DOHH2 (cell line): ENCODE results near the gene CDC5L.

ENCODE experiments used
- CTCF ChIP-seq: fragments of 200-600 bp; sonication (generic); IDR thresholded peaks from one replicate; pipeline ENCODE4 v1.5.1; 2014; ENCODE audit warnings: antibody characterized with exemption, mild to moderate bottlenecking, low read depth, low read length; ENCODE audit not compliant: poor library complexity, severe bottlenecking
- EZH2phosphoT487 ChIP-seq: fragments of 200-600 bp; sonication (generic); IDR thresholded peaks from 2 replicates; pipeline ENCODE4 v1.6.1; 2017; ENCODE audit warnings: borderline replicate concordance, mild to moderate bottlenecking, antibody characterized with exemption, low read length, moderate library complexity, mixed read lengths

GRCh38 chr6:44496665-44497369 lies 109.3 kb downstream of the CDC5L start:
- no peak for TF ChIP-seq CTCF
- TF ChIP-seq EZH2phosphoT487 = no peak
